ENCODE measurements around the gene TRAPPC2B.

Gene TRAPPC2B

GRCh38 chr19:57338877-57339276 is 24.5 kb upstream of the TRAPPC2B start:
- TF ChIP-seq TCF12 (IDR thresholded peaks at IDR 0.05; ENCODE audit: low read depth) (no peak), USF1 (IDR thresholded peaks at IDR 0.05) (no peak), YY1 (IDR thresholded peaks at IDR 0.05; ENCODE audit: low read depth) (no peak), CEBPB (IDR thresholded peaks at IDR 0.05) (no peak), NFIC (IDR thresholded peaks at IDR 0.05) (no peak), TEAD4 (IDR thresholded peaks at IDR 0.05) (no peak), ZBTB7A (IDR thresholded peaks at IDR 0.05; ENCODE audit: low read depth) (no peak), FOXM1 (IDR thresholded peaks at IDR 0.05; ENCODE audit: borderline replicate concordance, low read depth) (no peak), MAX (IDR thresholded peaks at IDR 0.05) (no peak), REST (IDR thresholded peaks at IDR 0.05; ENCODE audit: low read depth) (no peak), RAD21 (IDR thresholded peaks at IDR 0.05; ENCODE audit: low read depth) (no peak), EP300 (IDR thresholded peaks at IDR 0.05; ENCODE audit: borderline replicate concordance) (no peak)

GRCh38 chr19:57342582-57342981 is 20.8 kb upstream of the TRAPPC2B start:
- TF ChIP-seq EGR1 (IDR thresholded peaks at IDR 0.05) (no peak), FOXM1 (IDR thresholded peaks at IDR 0.05; ENCODE audit: borderline replicate concordance, low read depth) (no peak), RAD21 (IDR thresholded peaks at IDR 0.05; ENCODE audit: low read depth) (no peak)

- TF ChIP-seq EGR1 (IDR thresholded peaks at IDR 0.05) (no peak), TEAD4 (IDR thresholded peaks at IDR 0.05) (no peak), TCF12 (IDR thresholded peaks at IDR 0.05; ENCODE audit: low read depth) (no peak), YY1 (IDR thresholded peaks at IDR 0.05; ENCODE audit: low read depth) (no peak), USF1 (IDR thresholded peaks at IDR 0.05) (no peak), TAF1 (IDR thresholded peaks at IDR 0.05; ENCODE audit: low read depth) (no peak), NFIC (IDR thresholded peaks at IDR 0.05) (no peak), EP300 (IDR thresholded peaks at IDR 0.05; ENCODE audit: borderline replicate concordance) (no peak), REST (IDR thresholded peaks at IDR 0.05; ENCODE audit: low read depth) (no peak), RAD21 (IDR thresholded peaks at IDR 0.05; ENCODE audit: low read depth) (no peak)
Measured at GRCh38 chr19:57348136-57348535, 15.2 kb upstream of the TRAPPC2B start.

GRCh38 chr19:57350877-57351805 is 12.2 kb upstream of the TRAPPC2B start, which contains the start of gene ZNF304:
Gene ZNF304, plus strand, starts transcription at chr19:57351271. Its CDS starts 394 bp downstream, at chr19:57351665.
- peak; percentile 93 for TF ChIP-seq MAX (IDR thresholded peaks at IDR 0.05)
- TF ChIP-seq YY1 (IDR thresholded peaks at IDR 0.05; ENCODE audit: low read depth) = no peak
- TF ChIP-seq EGR1 (IDR thresholded peaks at IDR 0.05) = no peak
- no peak for TF ChIP-seq NFIC (IDR thresholded peaks at IDR 0.05)
- peak; percentile 44; the same call in 1 of the 2 replicates for TF ChIP-seq TAF1 (IDR thresholded peaks at IDR 0.05; ENCODE audit: low read depth)
- peak; percentile 18; the same call in 1 of the 2 replicates for TF ChIP-seq TCF12 (IDR thresholded peaks at IDR 0.05; ENCODE audit: low read depth)
- TF ChIP-seq RAD21 (IDR thresholded peaks at IDR 0.05; ENCODE audit: low read depth) = no peak
- no peak for TF ChIP-seq FOXM1 (IDR thresholded peaks at IDR 0.05; ENCODE audit: borderline replicate concordance, low read depth)
- TF ChIP-seq REST (IDR thresholded peaks at IDR 0.05; ENCODE audit: low read depth) = no peak
- no peak for TF ChIP-seq CEBPB (IDR thresholded peaks at IDR 0.05)
- TF ChIP-seq USF1 (IDR thresholded peaks at IDR 0.05) = no peak
- no peak for TF ChIP-seq TEAD4 (IDR thresholded peaks at IDR 0.05)
- no peak for TF ChIP-seq ZBTB7A (IDR thresholded peaks at IDR 0.05; ENCODE audit: low read depth)
- TF ChIP-seq EP300 (IDR thresholded peaks at IDR 0.05; ENCODE audit: borderline replicate concordance) = no peak
- peak; percentile 90 for TF ChIP-seq CREB1 (IDR thresholded peaks at IDR 0.05; ENCODE audit: low read depth)
